SK-N-MC (cell line): ENCODE data around the gene TBX1.

Source experiments
- EZH2 ChIP-seq: fragments of 200-600 bp; sonication (generic); IDR thresholded peaks from one replicate; pipeline ENCODE4 v1.6.1; 2017; ENCODE audit warnings: antibody characterized with exemption
- POLR2AphosphoS5 ChIP-seq: IDR thresholded peaks from 2 replicates; pipeline ENCODE4 v1.6.1; 2012; ENCODE audit warnings: mild to moderate bottlenecking, low read depth, low read length, borderline replicate concordance

DNA sequence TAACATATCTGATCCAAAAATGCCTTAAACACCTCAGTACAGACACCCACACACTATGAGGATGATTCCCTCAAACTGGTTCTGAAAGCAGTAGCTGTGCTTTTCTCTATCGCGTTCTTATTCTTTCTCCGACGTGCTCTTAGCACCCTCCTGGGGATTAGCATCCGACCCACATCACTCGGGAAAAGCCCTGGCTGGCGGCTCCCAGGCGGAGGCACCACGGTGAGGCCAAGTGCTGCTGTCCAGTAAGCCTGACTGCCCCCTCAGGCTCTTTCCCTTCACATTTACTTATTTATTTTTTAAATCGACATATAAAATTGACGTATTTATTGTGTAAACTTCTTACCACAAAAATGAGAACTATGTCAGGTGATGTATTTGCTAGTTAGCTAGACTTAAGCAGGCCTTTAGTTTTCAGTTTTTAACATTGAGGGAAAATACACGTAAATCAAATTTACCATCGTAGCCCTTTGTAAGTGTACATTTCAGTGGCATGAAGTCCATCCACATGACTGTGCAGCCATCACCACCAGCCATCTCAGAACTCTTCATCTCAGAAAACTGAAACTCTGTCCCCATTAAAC, 19.2 kb downstream of the TBX1 start:
- TF ChIP-seq EZH2 (no peak), POLR2AphosphoS5 (no peak)
